Glutamatergic neuron (in vitro differentiated cells): ENCODE measurements around the gene KRT33A. TPM values are rescaled to one million over a fixed set of nuclear protein-coding genes. Genes with fewer than 3 reads are reported as not detected.
A peak's percentile ranks its signal among the peaks of the same experiment; 100 is the strongest.

Experiments
- DNase-seq: peaks from one replicate; pipeline ENCODE4 v3.0.0; 2022
- H3K27ac Mint-ChIP-seq: one replicate; pipeline ENCODE4 v1.8.0; 2020; ENCODE audit warnings: mild to moderate bottlenecking, mixed read lengths, inconsistent platforms; ENCODE audit not compliant: unreplicated experiment
- H3K27me3 Mint-ChIP-seq: one replicate; pipeline ENCODE4 v1.8.0; 2020; ENCODE audit warnings: mild to moderate bottlenecking, moderate library complexity, mixed read lengths, inconsistent platforms; ENCODE audit not compliant: unreplicated experiment
- H3K36me3 Mint-ChIP-seq: one replicate; pipeline ENCODE4 v1.8.0; 2020; ENCODE audit warnings: mild to moderate bottlenecking, mixed read lengths, inconsistent platforms; ENCODE audit not compliant: unreplicated experiment
- H3K4me1 Mint-ChIP-seq: one replicate; pipeline ENCODE4 v1.8.0; 2020; ENCODE audit warnings: mild to moderate bottlenecking, low read depth, mixed read lengths, inconsistent platforms; ENCODE audit not compliant: unreplicated experiment
- H3K4me3 Mint-ChIP-seq: one replicate; pipeline ENCODE4 v1.8.0; 2020; ENCODE audit warnings: mild to moderate bottlenecking, mixed read lengths, inconsistent platforms; ENCODE audit not compliant: unreplicated experiment
- H3K9me3 Mint-ChIP-seq: one replicate; pipeline ENCODE4 v1.8.0; 2020; ENCODE audit warnings: mild to moderate bottlenecking, moderate library complexity, mixed read lengths, inconsistent platforms; ENCODE audit not compliant: unreplicated experiment
- CTCF ChIP-seq: fragments of 200-600 bp; sonication (generic); IDR thresholded peaks from one replicate; pipeline ENCODE4 v1.5.0; 2021; ENCODE audit not compliant: partially characterized antibody, unreplicated experiment
- total RNA-seq: library from RNA; stranded (reverse); fragmentation: NEBNext Ultra II Directional; extraction: Animal tissue kit (Norgen Biotek cat#: 25700); gene quantifications from one replicate; pipeline ENCODE4 v1.2.1, GENCODE V29; 2021; ENCODE audit not compliant: unreplicated experiment

KRT33A gene
- total RNA-seq, 1 donor from 2014 or later = not detected

- Mint-ChIP-seq H3K36me3 (peaks cover 3% of the 10 kb centered on the region), H3K27me3 (peaks cover 6% of the 10 kb centered on the region), H3K9me3 (peaks cover 5% of the 10 kb centered on the region), H3K27ac (no peak overlapping the region), H3K4me3 (no peak overlapping the region), H3K4me1 (peaks cover 2% of the 10 kb centered on the region)
- peak; percentile 79 for DNase-seq
- TF ChIP-seq CTCF = peak; percentile 82
Measured at GRCh38 chr17:41329279-41329948, 21.2 kb downstream of the KRT33A start.

GRCh38 chr17:41328207-41328606 is 22.4 kb downstream of the KRT33A start:
- Mint-ChIP-seq H3K4me1 (no peaks in the 10 kb centered on the region), H3K27me3 (no peaks in the 10 kb centered on the region), H3K9me3 (peaks cover 5% of the 10 kb centered on the region), H3K36me3 (no peaks in the 10 kb centered on the region), H3K27ac (no peak overlapping the region), H3K4me3 (no peak overlapping the region)
- TF ChIP-seq CTCF = no peak
- no peak for DNase-seq

- Mint-ChIP-seq H3K27ac (no peak overlapping the region), H3K27me3 (no peaks in the 10 kb centered on the region), H3K36me3 (no peaks in the 10 kb centered on the region), H3K4me3 (no peak overlapping the region), H3K9me3 (peaks cover 5% of the 10 kb centered on the region), H3K4me1 (peaks cover 2% of the 10 kb centered on the region)
- no peak for DNase-seq
- TF ChIP-seq CTCF = no peak
Measured at GRCh38 chr17:41327411-41328120, 23.1 kb downstream of the KRT33A start.

GRCh38 chr17:41326173-41327145 is 24.2 kb downstream of the KRT33A start:
- no peaks in the 10 kb centered on the region for H3K27me3 Mint-ChIP-seq
- DNase-seq = no peak
- H3K4me1 Mint-ChIP-seq = peaks cover 2% of the 10 kb centered on the region
- H3K27ac Mint-ChIP-seq = no peak overlapping the region
- no peak overlapping the region for H3K4me3 Mint-ChIP-seq
- peaks cover 5% of the 10 kb centered on the region for H3K9me3 Mint-ChIP-seq
- TF ChIP-seq CTCF = no peak
- no peaks in the 10 kb centered on the region for H3K36me3 Mint-ChIP-seq
